IMR-90 (cell line): ENCODE measurements around the gene CAMK2D. TPM values are rescaled to one million over a fixed set of nuclear protein-coding genes. Genes with fewer than 3 reads are reported as not detected.

Experiments
- ATAC-seq: fragments of 200-7000 bp; cut with Tn5 transposase; 2 replicates; pipeline ENCODE4 v1.9.1; 2020; ENCODE audit warnings: low read depth, mild to moderate bottlenecking, moderate library complexity
- BruUV-seq: library from RNA; stranded (reverse); fragments of 400-500 nt; replicated peaks from 2 replicates; lab custom pipeline; 2021; lab: Mats Ljungman, UMichigan
- CTCF ChIA-PET: fragments of 300-600 bp; formaldehyde crosslinking; extraction: SDS; loops from one replicate; lab custom pipeline; 2021; ENCODE audit warnings: antibody characterized with exemption; lab: Yijun Ruan, JAX
- POLR2A ChIA-PET: fragments of 300-600 bp; sonication (Branson Sonifier 250); formaldehyde crosslinking; loops from one replicate; lab custom pipeline; 2022; ENCODE audit warnings: antibody characterized with exemption; ENCODE audit not compliant: unreplicated experiment; lab: Charles Lee
- DNase-seq: peaks from one replicate; pipeline ENCODE4 v3.0.0; 2013
- H2AFZ ChIP-seq: replicated peaks from 2 replicates; pipeline ENCODE3; 2013; ENCODE audit warnings: low read length, mild to moderate bottlenecking; ENCODE audit not compliant: poor library complexity
- H2AK5ac ChIP-seq: 2 replicates; pipeline ENCODE4 v1.6.1; 2013; ENCODE audit warnings: low read depth, low read length, inconsistent platforms
- H2AK9ac ChIP-seq: replicated peaks from 2 replicates; pipeline ENCODE3; 2013; ENCODE audit warnings: mild to moderate bottlenecking, low read depth, low read length, moderate library complexity; ENCODE audit not compliant: poor library complexity
- H2BK120ac ChIP-seq: 2 replicates; pipeline ENCODE4 v1.6.1; 2013; ENCODE audit warnings: low read depth, low read length, inconsistent platforms
- H2BK15ac ChIP-seq: 3 replicates; pipeline ENCODE4 v1.6.1; 2013; ENCODE audit warnings: low read depth, low read length, inconsistent platforms
- H2BK20ac ChIP-seq: 2 replicates; pipeline ENCODE4 v1.6.1; 2013; ENCODE audit warnings: low read depth, mild to moderate bottlenecking, inconsistent platforms, low read length, moderate library complexity
- H2BK5ac ChIP-seq: 2 replicates; pipeline ENCODE4 v1.6.1; 2013; ENCODE audit warnings: mild to moderate bottlenecking, low read depth, low read length, inconsistent platforms; ENCODE audit not compliant: poor library complexity, severe bottlenecking
- H3K14ac ChIP-seq: replicated peaks from 2 replicates; pipeline ENCODE4 v1.6.1; 2013; ENCODE audit warnings: low read depth, low read length, inconsistent platforms
- H3K18ac ChIP-seq: 2 replicates; pipeline ENCODE4 v1.6.1; 2013; ENCODE audit warnings: low read depth, low read length, control low read depth
- H3K23ac ChIP-seq: 2 replicates; pipeline ENCODE4 v1.6.1; 2013; ENCODE audit warnings: low read depth, low read length, inconsistent platforms
- H3K27ac ChIP-seq: 2 replicates; pipeline ENCODE4 v1.5.1; 2013; ENCODE audit warnings: mild to moderate bottlenecking, control low read depth, low read length; ENCODE audit not compliant: insufficient read depth
- H3K27me3 ChIP-seq: 2 replicates; pipeline ENCODE4 v1.6.1; 2013; ENCODE audit warnings: low read length; ENCODE audit not compliant: control insufficient read depth, insufficient read depth
- H3K36me3 ChIP-seq: 2 replicates; pipeline ENCODE4 v1.6.1; 2013; ENCODE audit warnings: low read length, mixed read lengths; ENCODE audit not compliant: control insufficient read depth, insufficient read depth
- H3K4ac ChIP-seq: 2 replicates; pipeline ENCODE4 v1.6.1; 2013; ENCODE audit warnings: low read depth, low read length, inconsistent platforms
- H3K4me1 ChIP-seq: 2 replicates; pipeline ENCODE4 v1.6.1; 2013; ENCODE audit warnings: low read length, mixed read lengths; ENCODE audit not compliant: control insufficient read depth, insufficient read depth
- H3K4me2 ChIP-seq: 2 replicates; pipeline ENCODE4 v1.6.1; 2013; ENCODE audit warnings: low read depth, mild to moderate bottlenecking, control low read depth, low read length, moderate library complexity
- H3K4me3 ChIP-seq: 2 replicates; pipeline ENCODE4 v1.5.1; 2013; ENCODE audit warnings: low read depth, mild to moderate bottlenecking, control low read depth, low read length, moderate library complexity; ENCODE audit not compliant: insufficient read depth
- H3K56ac ChIP-seq: 2 replicates; pipeline ENCODE4 v1.6.1; 2013; ENCODE audit warnings: low read length, inconsistent platforms; ENCODE audit not compliant: insufficient read depth; ENCODE audit errors: extremely low read depth
- H3K79me1 ChIP-seq, 2 experiments: 2 replicates each; pipeline ENCODE4 v1.6.1; 2013; ENCODE audit warnings: low read length in 2 of 2, inconsistent platforms in 1 of 2, low read depth in 1 of 2
- H3K9ac ChIP-seq: 2 replicates; pipeline ENCODE4 v1.6.1; 2013; ENCODE audit warnings: low read depth, low read length, control low read depth
- H3K9me1 ChIP-seq: 2 replicates; pipeline ENCODE4 v1.6.1; 2013; ENCODE audit warnings: low read length, inconsistent platforms; ENCODE audit not compliant: insufficient read depth
- H3K9me3 ChIP-seq: 2 replicates; pipeline ENCODE4 v1.6.1; 2013; ENCODE audit warnings: low read length; ENCODE audit not compliant: control insufficient read depth, insufficient read depth
- H4K20me1 ChIP-seq: 2 replicates; pipeline ENCODE4 v1.6.1; 2013; ENCODE audit warnings: low read length, inconsistent platforms; ENCODE audit not compliant: insufficient read depth
- H4K5ac ChIP-seq: 2 replicates; pipeline ENCODE4 v1.6.1; 2013; ENCODE audit warnings: mild to moderate bottlenecking, low read depth, low read length, control low read depth
- H4K8ac ChIP-seq, 2 experiments: 2 replicates each; pipeline ENCODE4 v1.6.1; 2013; ENCODE audit warnings: low read depth in 2 of 2, low read length in 2 of 2, control low read depth in 1 of 2, inconsistent platforms in 1 of 2
- H4K91ac ChIP-seq: 2 replicates; pipeline ENCODE4 v1.6.1; 2013; ENCODE audit warnings: low read depth, low read length, inconsistent platforms; ENCODE audit not compliant: insufficient read depth
- BHLHE40 ChIP-seq: fragments of 150-350 bp; IDR thresholded peaks from 2 replicates; pipeline ENCODE4 v1.6.1; 2016; ENCODE audit warnings: mild to moderate bottlenecking, low read depth, low read length
- CEBPB ChIP-seq: IDR thresholded peaks from 2 replicates; pipeline ENCODE4 v1.6.1; 2012; ENCODE audit warnings: low read depth, low read length, improper control_type of control experiment
- CHD1 ChIP-seq: IDR thresholded peaks from 2 replicates; pipeline ENCODE4 v1.6.1; 2012; ENCODE audit warnings: low read depth, low read length, improper control_type of control experiment
- MAFK ChIP-seq: IDR thresholded peaks from 2 replicates; pipeline ENCODE4 v1.6.1; 2012; ENCODE audit warnings: low read depth, low read length, improper control_type of control experiment
- MXI1 ChIP-seq: IDR thresholded peaks from 2 replicates; pipeline ENCODE4 v1.6.1; 2012; ENCODE audit warnings: low read depth, mild to moderate bottlenecking, low read length, moderate library complexity, borderline replicate concordance
- NFE2L2 ChIP-seq: fragments of 150-350 bp; IDR thresholded peaks from 2 replicates; pipeline ENCODE4 v1.6.1; 2016; ENCODE audit warnings: low read depth, mild to moderate bottlenecking, low read length
- POLR2A ChIP-seq: IDR thresholded peaks from 2 replicates; pipeline ENCODE4 v1.6.1; 2012; ENCODE audit warnings: mild to moderate bottlenecking, low read depth, low read length
- RFX5 ChIP-seq: IDR thresholded peaks from 2 replicates; pipeline ENCODE4 v1.8.0; 2012; ENCODE audit warnings: low read depth, mild to moderate bottlenecking, low read length, moderate library complexity
- SMC3 ChIP-seq: fragments of 150-350 bp; IDR thresholded peaks from 2 replicates; pipeline ENCODE4 v1.6.1; 2016; ENCODE audit warnings: low read depth, mild to moderate bottlenecking, antibody characterized with exemption, low read length, moderate library complexity
- USF2 ChIP-seq: fragments of 150-350 bp; IDR thresholded peaks from 2 replicates; pipeline ENCODE4 v1.6.1; 2017; ENCODE audit warnings: mild to moderate bottlenecking, antibody characterized with exemption, low read length, low read depth
- WGBS, 2 experiments: methylation state at CpG; one replicate each; pipeline versions ENCODE4 v1.1.5 to v1.1.7; 2013; ENCODE audit warnings: missing lambda C conversion rate in 2 of 2; ENCODE audit not compliant: insufficient read length in 1 of 2; ENCODE audit errors: extremely low coverage in 2 of 2; 5-methylcytosine and 5-hydroxymethylcytosine counted together
- dilution Hi-C: fragments of 300-500 bp; cut with HindIII; formaldehyde crosslinking; loops from one replicate; pipeline ENCODE4 v1.14.3; 2018; ENCODE audit warnings: low sequenced_read_pairs; ENCODE audit not compliant: unreplicated experiment
- in situ Hi-C: fragments of 300-500 bp; cut with MboI; formaldehyde crosslinking; loops from 3 replicates; pipeline ENCODE4 v1.14.3; 2019; ENCODE audit warnings: low sequenced_read_pairs, inconsistent platforms, mixed read lengths
- intact Hi-C: fragments of 100-400 bp; cut with micrococcal nuclease; formaldehyde crosslinking; loops from 2 replicates; pipeline ENCODE4 v1.10.0; 2022
- polyA plus RNA-seq, 3 experiments: library from polyadenylated mRNA; depleted of rRNA; stranded (reverse); fragments of >200 nt; gene quantifications; 2 replicates each; pipeline ENCODE4 v1.2.3, GENCODE V29; 2012; ENCODE audit warnings: low replicate concordance in 1 of 3
- total RNA-seq: library from RNA; depleted of rRNA; stranded (reverse); fragments of >200 nt; gene quantifications from 2 replicates; pipeline ENCODE4 v1.2.3, GENCODE V29; 2012
- TF ChIP-seq, protein P1 (sequence below): conservative IDR thresholded peaks from 2 replicates; pipeline ENCODE4 v1.5.1; 2012; ENCODE audit warnings: mild to moderate bottlenecking, low read depth, low read length, improper control_type of control experiment
- TF ChIP-seq, protein P2 (sequence below): fragments of 150-350 bp; IDR thresholded peaks from 2 replicates; pipeline ENCODE4 v1.6.1; 2016; ENCODE audit warnings: low read depth, mild to moderate bottlenecking, low read length, moderate library complexity, borderline replicate concordance

The CAMK2D gene
- total and polyA plus RNA-seq, 2 of the 4 experiments (the other 2 are of a cell fraction), result 44.6 to 156 TPM

DNA sequence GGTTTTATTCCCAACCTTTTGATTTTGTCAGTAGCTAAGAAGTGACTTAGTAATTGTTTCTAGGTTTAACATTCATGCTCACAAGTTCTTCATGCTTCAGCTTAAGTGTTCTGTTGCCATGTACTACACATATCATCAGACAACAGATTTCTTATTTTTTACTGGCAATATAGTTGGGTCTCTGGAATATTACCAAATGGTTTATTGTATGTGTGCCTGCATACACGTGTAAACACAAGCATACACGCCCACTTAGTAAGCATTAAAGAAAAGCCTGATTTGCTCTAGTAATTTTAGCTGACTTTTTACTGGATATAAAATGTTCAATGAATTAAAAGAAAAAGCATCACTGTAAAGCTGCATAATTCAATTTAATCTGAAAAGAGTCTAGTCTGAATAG lies 199.8 kb downstream of the CAMK2D start:
- no peak overlapping the region for H3K56ac ChIP-seq
- BruUV-seq, result no TSS peak
- H3K27me3 ChIP-seq, result no peaks in the 10 kb centered on the region
- no peak overlapping the region; the same call in 1 of the 2 replicates for H4K5ac ChIP-seq
- H3K14ac ChIP-seq, result no peak overlapping the region
- no peak for TF ChIP-seq NFE2L2
- no peak for TF ChIP-seq MAFK
- TF ChIP-seq CHD1, result no peak
- TF ChIP-seq POLR2A, result no peak
- TF ChIP-seq, protein P1, sequence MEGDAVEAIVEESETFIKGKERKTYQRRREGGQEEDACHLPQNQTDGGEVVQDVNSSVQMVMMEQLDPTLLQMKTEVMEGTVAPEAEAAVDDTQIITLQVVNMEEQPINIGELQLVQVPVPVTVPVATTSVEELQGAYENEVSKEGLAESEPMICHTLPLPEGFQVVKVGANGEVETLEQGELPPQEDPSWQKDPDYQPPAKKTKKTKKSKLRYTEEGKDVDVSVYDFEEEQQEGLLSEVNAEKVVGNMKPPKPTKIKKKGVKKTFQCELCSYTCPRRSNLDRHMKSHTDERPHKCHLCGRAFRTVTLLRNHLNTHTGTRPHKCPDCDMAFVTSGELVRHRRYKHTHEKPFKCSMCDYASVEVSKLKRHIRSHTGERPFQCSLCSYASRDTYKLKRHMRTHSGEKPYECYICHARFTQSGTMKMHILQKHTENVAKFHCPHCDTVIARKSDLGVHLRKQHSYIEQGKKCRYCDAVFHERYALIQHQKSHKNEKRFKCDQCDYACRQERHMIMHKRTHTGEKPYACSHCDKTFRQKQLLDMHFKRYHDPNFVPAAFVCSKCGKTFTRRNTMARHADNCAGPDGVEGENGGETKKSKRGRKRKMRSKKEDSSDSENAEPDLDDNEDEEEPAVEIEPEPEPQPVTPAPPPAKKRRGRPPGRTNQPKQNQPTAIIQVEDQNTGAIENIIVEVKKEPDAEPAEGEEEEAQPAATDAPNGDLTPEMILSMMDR, result no peak
- TF ChIP-seq CEBPB, result no peak
- TF ChIP-seq RFX5, result no peak
- no peak for TF ChIP-seq MXI1
- TF ChIP-seq, protein P2, sequence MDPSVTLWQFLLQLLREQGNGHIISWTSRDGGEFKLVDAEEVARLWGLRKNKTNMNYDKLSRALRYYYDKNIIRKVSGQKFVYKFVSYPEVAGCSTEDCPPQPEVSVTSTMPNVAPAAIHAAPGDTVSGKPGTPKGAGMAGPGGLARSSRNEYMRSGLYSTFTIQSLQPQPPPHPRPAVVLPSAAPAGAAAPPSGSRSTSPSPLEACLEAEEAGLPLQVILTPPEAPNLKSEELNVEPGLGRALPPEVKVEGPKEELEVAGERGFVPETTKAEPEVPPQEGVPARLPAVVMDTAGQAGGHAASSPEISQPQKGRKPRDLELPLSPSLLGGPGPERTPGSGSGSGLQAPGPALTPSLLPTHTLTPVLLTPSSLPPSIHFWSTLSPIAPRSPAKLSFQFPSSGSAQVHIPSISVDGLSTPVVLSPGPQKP, result no peak
- no peak for TF ChIP-seq SMC3
- TF ChIP-seq BHLHE40, result no peak
- no peak for TF ChIP-seq USF2
- ChIA-PET POLR2A (no interaction called here), CTCF (interaction anchor here (0.6 to 1.8 kb wide), 4 partner anchors 12 to 167 kb away, joined by 3 to 5 read pairs (median 3); no protein-coding TSS in a partner anchor)
- no peaks in the 10 kb centered on the region; the same call in 1 of the 2 replicates for H3K36me3 ChIP-seq
- peaks cover 3% of the 10 kb centered on the region; the same call in 1 of the 2 replicates for H3K9me1 ChIP-seq
- no peak overlapping the region for H3K9ac ChIP-seq
- no peak overlapping the region for H3K4me3 ChIP-seq
- H2BK120ac ChIP-seq, result no peak overlapping the region
- H2AK9ac ChIP-seq, result no peak overlapping the region
- H3K4me1 ChIP-seq, result peaks cover 5% of the 10 kb centered on the region
- H4K20me1 ChIP-seq, result peaks cover 3% of the 10 kb centered on the region; the same call in 1 of the 2 replicates
- intact Hi-C loops, result no loop called here
- H2AFZ ChIP-seq, result no peak overlapping the region
- dilution Hi-C loops, result no loop called here
- H4K8ac ChIP-seq, result peak overlapping the region in 1 of 2 experiments; percentile 17; a peak in 1 of 4 replicates
- H4K91ac ChIP-seq, result no peak overlapping the region
- H3K23ac ChIP-seq, result no peak overlapping the region
- H2BK15ac ChIP-seq, result no peak overlapping the region
- no peak overlapping the region for H2AK5ac ChIP-seq
- in situ Hi-C loops, result no loop called here
- no peak overlapping the region for H3K27ac ChIP-seq
- H2BK5ac ChIP-seq, result peak overlapping the region; percentile 84
- H3K4ac ChIP-seq, result no peak overlapping the region
- peaks cover 21 to 39% of the 10 kb centered on the region in 2 experiments; a peak in 3 of 4 replicates for H3K79me1 ChIP-seq
- no peaks in the 10 kb centered on the region for H3K9me3 ChIP-seq
- WGBS, 2 experiments, result no CpG with 5 or more reads among the region's 2 CpGs
- DNase-seq (no peak), ATAC-seq (no peak)
- peak overlapping the region; percentile 64; the same call in 1 of the 2 replicates for H3K18ac ChIP-seq
- no peak overlapping the region for H2BK20ac ChIP-seq
- no peak overlapping the region for H3K4me2 ChIP-seq
